ENCODE results near the gene C17orf58.

GRCh38 chr17:68006797-68007196, 10.5 kb upstream of the C17orf58 start:
- TF ChIP-seq, protein P1, sequence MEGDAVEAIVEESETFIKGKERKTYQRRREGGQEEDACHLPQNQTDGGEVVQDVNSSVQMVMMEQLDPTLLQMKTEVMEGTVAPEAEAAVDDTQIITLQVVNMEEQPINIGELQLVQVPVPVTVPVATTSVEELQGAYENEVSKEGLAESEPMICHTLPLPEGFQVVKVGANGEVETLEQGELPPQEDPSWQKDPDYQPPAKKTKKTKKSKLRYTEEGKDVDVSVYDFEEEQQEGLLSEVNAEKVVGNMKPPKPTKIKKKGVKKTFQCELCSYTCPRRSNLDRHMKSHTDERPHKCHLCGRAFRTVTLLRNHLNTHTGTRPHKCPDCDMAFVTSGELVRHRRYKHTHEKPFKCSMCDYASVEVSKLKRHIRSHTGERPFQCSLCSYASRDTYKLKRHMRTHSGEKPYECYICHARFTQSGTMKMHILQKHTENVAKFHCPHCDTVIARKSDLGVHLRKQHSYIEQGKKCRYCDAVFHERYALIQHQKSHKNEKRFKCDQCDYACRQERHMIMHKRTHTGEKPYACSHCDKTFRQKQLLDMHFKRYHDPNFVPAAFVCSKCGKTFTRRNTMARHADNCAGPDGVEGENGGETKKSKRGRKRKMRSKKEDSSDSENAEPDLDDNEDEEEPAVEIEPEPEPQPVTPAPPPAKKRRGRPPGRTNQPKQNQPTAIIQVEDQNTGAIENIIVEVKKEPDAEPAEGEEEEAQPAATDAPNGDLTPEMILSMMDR (conservative IDR thresholded peaks at IDR 0.05; ENCODE audit: low read depth, low read length), result no peak
- TF ChIP-seq EZH2 (IDR thresholded peaks at IDR 0.05; ENCODE audit: borderline replicate concordance, low read depth, low read length, poor library complexity, severe bottlenecking), result no peak
